Esophagus squamous epithelium (tissue), 4 donors: Measurements from ENCODE around the gene PCDHB9.

Source experiments
- POLR2A ChIP-seq, 4 donors: fragments of 450-650 bp; IDR thresholded peaks; one replicate each; pipeline ENCODE4 v1.6.1; 2017; ENCODE audit warnings: antibody characterized with exemption in 4 of 4, mild to moderate bottlenecking in 4 of 4, moderate library complexity in 3 of 4
- TF ChIP-seq, protein P1 (sequence below), 6 experiments: fragments of 450-650 bp in 4 of 6; fragments of 200-600 bp in 2 of 6; sonication (generic) in 2 of 6; IDR thresholded peaks; one replicate each; pipeline ENCODE4 v1.5.1; 2016 to 2019; ENCODE audit warnings: antibody characterized with exemption in 6 of 6, mild to moderate bottlenecking in 4 of 6, moderate library complexity in 4 of 6

DNA sequence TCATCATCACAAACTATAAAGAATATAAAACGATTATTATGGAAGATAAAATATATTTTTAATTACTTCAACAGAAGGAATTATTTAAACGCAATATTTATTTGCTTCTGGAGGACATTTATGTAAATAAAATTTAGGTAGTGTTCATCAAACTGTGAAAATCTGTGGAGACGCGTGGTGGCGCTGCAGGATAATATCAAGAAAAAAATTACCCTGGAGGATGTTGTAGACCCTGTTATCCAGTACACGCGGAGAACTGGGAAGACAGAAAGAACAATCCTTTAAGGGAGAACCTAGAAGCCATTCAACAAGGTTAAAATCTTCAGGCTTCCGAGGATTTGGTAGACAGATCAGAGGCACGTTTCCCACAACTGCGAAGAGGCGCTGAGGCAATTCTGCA lies 21.5 kb downstream of the PCDHB9 start, which contains the start of gene PCDHB12:
- TF ChIP-seq, protein P1, sequence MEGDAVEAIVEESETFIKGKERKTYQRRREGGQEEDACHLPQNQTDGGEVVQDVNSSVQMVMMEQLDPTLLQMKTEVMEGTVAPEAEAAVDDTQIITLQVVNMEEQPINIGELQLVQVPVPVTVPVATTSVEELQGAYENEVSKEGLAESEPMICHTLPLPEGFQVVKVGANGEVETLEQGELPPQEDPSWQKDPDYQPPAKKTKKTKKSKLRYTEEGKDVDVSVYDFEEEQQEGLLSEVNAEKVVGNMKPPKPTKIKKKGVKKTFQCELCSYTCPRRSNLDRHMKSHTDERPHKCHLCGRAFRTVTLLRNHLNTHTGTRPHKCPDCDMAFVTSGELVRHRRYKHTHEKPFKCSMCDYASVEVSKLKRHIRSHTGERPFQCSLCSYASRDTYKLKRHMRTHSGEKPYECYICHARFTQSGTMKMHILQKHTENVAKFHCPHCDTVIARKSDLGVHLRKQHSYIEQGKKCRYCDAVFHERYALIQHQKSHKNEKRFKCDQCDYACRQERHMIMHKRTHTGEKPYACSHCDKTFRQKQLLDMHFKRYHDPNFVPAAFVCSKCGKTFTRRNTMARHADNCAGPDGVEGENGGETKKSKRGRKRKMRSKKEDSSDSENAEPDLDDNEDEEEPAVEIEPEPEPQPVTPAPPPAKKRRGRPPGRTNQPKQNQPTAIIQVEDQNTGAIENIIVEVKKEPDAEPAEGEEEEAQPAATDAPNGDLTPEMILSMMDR (IDR thresholded peaks at IDR 0.05): no peak
- TF ChIP-seq POLR2A (IDR thresholded peaks at IDR 0.05): no peak
